IMR-90 (cell line): ENCODE results near the gene ZXDC. TPM values are rescaled to one million over a fixed set of nuclear protein-coding genes. Genes with fewer than 3 reads are reported as not detected.

Source experiments
- ATAC-seq: fragments of 200-7000 bp; cut with Tn5 transposase; 2 replicates; pipeline ENCODE4 v1.9.1; 2020; ENCODE audit warnings: low read depth, mild to moderate bottlenecking, moderate library complexity
- BruUV-seq: library from RNA; stranded (reverse); fragments of 400-500 nt; replicated peaks from 2 replicates; lab custom pipeline; 2021; lab: Mats Ljungman, UMichigan
- CTCF ChIA-PET: fragments of 300-600 bp; formaldehyde crosslinking; extraction: SDS; loops from one replicate; lab custom pipeline; 2021; ENCODE audit warnings: antibody characterized with exemption; lab: Yijun Ruan, JAX
- POLR2A ChIA-PET: fragments of 300-600 bp; sonication (Branson Sonifier 250); formaldehyde crosslinking; loops from one replicate; lab custom pipeline; 2022; ENCODE audit warnings: antibody characterized with exemption; ENCODE audit not compliant: unreplicated experiment; lab: Charles Lee
- DNase-seq: peaks from one replicate; pipeline ENCODE4 v3.0.0; 2013
- H2AFZ ChIP-seq: replicated peaks from 2 replicates; pipeline ENCODE3; 2013; ENCODE audit warnings: low read length, mild to moderate bottlenecking; ENCODE audit not compliant: poor library complexity
- H2AK5ac ChIP-seq: 2 replicates; pipeline ENCODE4 v1.6.1; 2013; ENCODE audit warnings: low read depth, low read length, inconsistent platforms
- H2AK9ac ChIP-seq: replicated peaks from 2 replicates; pipeline ENCODE3; 2013; ENCODE audit warnings: mild to moderate bottlenecking, low read depth, low read length, moderate library complexity; ENCODE audit not compliant: poor library complexity
- H2BK120ac ChIP-seq: 2 replicates; pipeline ENCODE4 v1.6.1; 2013; ENCODE audit warnings: low read depth, low read length, inconsistent platforms
- H2BK15ac ChIP-seq: 3 replicates; pipeline ENCODE4 v1.6.1; 2013; ENCODE audit warnings: low read depth, low read length, inconsistent platforms
- H2BK20ac ChIP-seq: 2 replicates; pipeline ENCODE4 v1.6.1; 2013; ENCODE audit warnings: low read depth, mild to moderate bottlenecking, inconsistent platforms, low read length, moderate library complexity
- H2BK5ac ChIP-seq: 2 replicates; pipeline ENCODE4 v1.6.1; 2013; ENCODE audit warnings: mild to moderate bottlenecking, low read depth, low read length, inconsistent platforms; ENCODE audit not compliant: poor library complexity, severe bottlenecking
- H3K14ac ChIP-seq: replicated peaks from 2 replicates; pipeline ENCODE4 v1.6.1; 2013; ENCODE audit warnings: low read depth, low read length, inconsistent platforms
- H3K18ac ChIP-seq: 2 replicates; pipeline ENCODE4 v1.6.1; 2013; ENCODE audit warnings: low read depth, low read length, control low read depth
- H3K23ac ChIP-seq: 2 replicates; pipeline ENCODE4 v1.6.1; 2013; ENCODE audit warnings: low read depth, low read length, inconsistent platforms
- H3K27ac ChIP-seq: 2 replicates; pipeline ENCODE4 v1.5.1; 2013; ENCODE audit warnings: mild to moderate bottlenecking, control low read depth, low read length; ENCODE audit not compliant: insufficient read depth
- H3K27me3 ChIP-seq: 2 replicates; pipeline ENCODE4 v1.6.1; 2013; ENCODE audit warnings: low read length; ENCODE audit not compliant: control insufficient read depth, insufficient read depth
- H3K36me3 ChIP-seq: 2 replicates; pipeline ENCODE4 v1.6.1; 2013; ENCODE audit warnings: low read length, mixed read lengths; ENCODE audit not compliant: control insufficient read depth, insufficient read depth
- H3K4ac ChIP-seq: 2 replicates; pipeline ENCODE4 v1.6.1; 2013; ENCODE audit warnings: low read depth, low read length, inconsistent platforms
- H3K4me1 ChIP-seq: 2 replicates; pipeline ENCODE4 v1.6.1; 2013; ENCODE audit warnings: low read length, mixed read lengths; ENCODE audit not compliant: control insufficient read depth, insufficient read depth
- H3K4me2 ChIP-seq: 2 replicates; pipeline ENCODE4 v1.6.1; 2013; ENCODE audit warnings: low read depth, mild to moderate bottlenecking, control low read depth, low read length, moderate library complexity
- H3K4me3 ChIP-seq: 2 replicates; pipeline ENCODE4 v1.5.1; 2013; ENCODE audit warnings: low read depth, mild to moderate bottlenecking, control low read depth, low read length, moderate library complexity; ENCODE audit not compliant: insufficient read depth
- H3K56ac ChIP-seq: 2 replicates; pipeline ENCODE4 v1.6.1; 2013; ENCODE audit warnings: low read length, inconsistent platforms; ENCODE audit not compliant: insufficient read depth; ENCODE audit errors: extremely low read depth
- H3K79me1 ChIP-seq, 2 experiments: 2 replicates each; pipeline ENCODE4 v1.6.1; 2013; ENCODE audit warnings: low read length in 2 of 2, inconsistent platforms in 1 of 2, low read depth in 1 of 2
- H3K9ac ChIP-seq: 2 replicates; pipeline ENCODE4 v1.6.1; 2013; ENCODE audit warnings: low read depth, low read length, control low read depth
- H3K9me1 ChIP-seq: 2 replicates; pipeline ENCODE4 v1.6.1; 2013; ENCODE audit warnings: low read length, inconsistent platforms; ENCODE audit not compliant: insufficient read depth
- H3K9me3 ChIP-seq: 2 replicates; pipeline ENCODE4 v1.6.1; 2013; ENCODE audit warnings: low read length; ENCODE audit not compliant: control insufficient read depth, insufficient read depth
- H4K20me1 ChIP-seq: 2 replicates; pipeline ENCODE4 v1.6.1; 2013; ENCODE audit warnings: low read length, inconsistent platforms; ENCODE audit not compliant: insufficient read depth
- H4K5ac ChIP-seq: 2 replicates; pipeline ENCODE4 v1.6.1; 2013; ENCODE audit warnings: mild to moderate bottlenecking, low read depth, low read length, control low read depth
- H4K8ac ChIP-seq, 2 experiments: 2 replicates each; pipeline ENCODE4 v1.6.1; 2013; ENCODE audit warnings: low read depth in 2 of 2, low read length in 2 of 2, control low read depth in 1 of 2, inconsistent platforms in 1 of 2
- H4K91ac ChIP-seq: 2 replicates; pipeline ENCODE4 v1.6.1; 2013; ENCODE audit warnings: low read depth, low read length, inconsistent platforms; ENCODE audit not compliant: insufficient read depth
- ELK1 ChIP-seq: fragments of 150-350 bp; IDR thresholded peaks from 2 replicates; pipeline ENCODE4 v1.6.1; 2016; ENCODE audit warnings: low read depth, mild to moderate bottlenecking, low read length, moderate library complexity, borderline replicate concordance
- MAFK ChIP-seq: IDR thresholded peaks from 2 replicates; pipeline ENCODE4 v1.6.1; 2012; ENCODE audit warnings: low read depth, low read length, improper control_type of control experiment
- RAD21 ChIP-seq: IDR thresholded peaks from 2 replicates; pipeline ENCODE4 v1.6.1; 2012; ENCODE audit warnings: low read length, improper control_type of control experiment
- whole genome bisulfite sequencing, 2 experiments: methylation state at CpG; one replicate each; pipeline versions ENCODE4 v1.1.5 to v1.1.7; 2013; ENCODE audit warnings: missing lambda C conversion rate in 2 of 2; ENCODE audit not compliant: insufficient read length in 1 of 2; ENCODE audit errors: extremely low coverage in 2 of 2; 5-methylcytosine and 5-hydroxymethylcytosine counted together
- dilution Hi-C: fragments of 300-500 bp; cut with HindIII; formaldehyde crosslinking; loops from one replicate; pipeline ENCODE4 v1.14.3; 2018; ENCODE audit warnings: low sequenced_read_pairs; ENCODE audit not compliant: unreplicated experiment
- in situ Hi-C: fragments of 300-500 bp; cut with MboI; formaldehyde crosslinking; loops from 3 replicates; pipeline ENCODE4 v1.14.3; 2019; ENCODE audit warnings: low sequenced_read_pairs, inconsistent platforms, mixed read lengths
- intact Hi-C: fragments of 100-400 bp; cut with micrococcal nuclease; formaldehyde crosslinking; loops from 2 replicates; pipeline ENCODE4 v1.10.0; 2022
- polyA plus RNA-seq, 3 experiments: library from polyadenylated mRNA; depleted of rRNA; stranded (reverse); fragments of >200 nt; gene quantifications; 2 replicates each; pipeline ENCODE4 v1.2.3, GENCODE V29; 2012; ENCODE audit warnings: low replicate concordance in 1 of 3
- total RNA-seq: library from RNA; depleted of rRNA; stranded (reverse); fragments of >200 nt; gene quantifications from 2 replicates; pipeline ENCODE4 v1.2.3, GENCODE V29; 2012

The ZXDC gene
- total and polyA plus RNA-seq, 2 of the 4 experiments (the other 2 are of a cell fraction) = 11.5 to 14.3 TPM

GRCh38 chr3:126494204-126494969 lies 18.7 kb upstream of the ZXDC start:
- Histone ChIP-seq H2BK15ac (no peak overlapping the region), H3K36me3 (no peaks in the 10 kb centered on the region), H4K5ac (no peak overlapping the region), H3K18ac (no peak overlapping the region), H3K9ac (no peak overlapping the region), H3K9me3 (no peaks in the 10 kb centered on the region), H3K79me1 (no peaks in the 10 kb centered on the region), H3K4me1 (no peaks in the 10 kb centered on the region), H3K4me2 (no peak overlapping the region), H2AK9ac (no peak overlapping the region), H2BK20ac (no peak overlapping the region), H3K9me1 (no peaks in the 10 kb centered on the region), H3K14ac (no peak overlapping the region), H3K23ac (no peak overlapping the region), H4K8ac (no peak overlapping the region), H4K20me1 (no peaks in the 10 kb centered on the region), H3K4ac (no peak overlapping the region), H2BK120ac (no peak overlapping the region), H2AK5ac (no peak overlapping the region), H3K27ac (no peak overlapping the region), H2BK5ac (no peak overlapping the region), H3K56ac (no peak overlapping the region), H3K4me3 (no peak overlapping the region), H2AFZ (peak overlapping the region; percentile 70), H3K27me3 (peaks cover 31% of the 10 kb centered on the region; the same call in 1 of the 2 replicates), H4K91ac (no peak overlapping the region)
- WGBS, 2 experiments = 79% methylated on average over 3 of the region's 12 CpGs; no CpG with 5 or more reads in 1 of the 2 experiments
- BruUV-seq = no TSS peak
- ChIA-PET CTCF (no interaction called here), POLR2A (no interaction called here)
- no peak for DNase-seq
- TF ChIP-seq MAFK (no peak), ELK1 (no peak), RAD21 (no peak)
- intact Hi-C loops (no loop called here), in situ Hi-C loops (no loop called here), dilution Hi-C loops (no loop called here)
- peak; percentile 56 for ATAC-seq
